H7 (cell line): ENCODE data around the gene ACSF3. TPM values are rescaled to one million over a fixed set of nuclear protein-coding genes. Genes with fewer than 3 reads are reported as not detected.
"Not testable (repeated sequence)": the region's sequence is repeated elsewhere in the genome, so short reads cannot be mapped to it uniquely, and the experiment has no call there.

Source experiments
- DNase-seq: peaks from one replicate; pipeline ENCODE4 v3.0.0; 2012
- H3K27me3 ChIP-seq: 2 replicates; pipeline ENCODE4 v1.6.0; 2011; ENCODE audit warnings: mild to moderate bottlenecking, low read length; ENCODE audit not compliant: control insufficient read depth, insufficient read depth
- H3K36me3 ChIP-seq: replicated peaks from 2 replicates; pipeline ENCODE4 v1.5.1; 2011; ENCODE audit warnings: low read length; ENCODE audit not compliant: control insufficient read depth, insufficient read depth
- H3K4me3 ChIP-seq: 2 replicates; pipeline ENCODE4 v1.5.1; 2011; ENCODE audit warnings: low read depth, mild to moderate bottlenecking, control low read depth, low read length, moderate library complexity; ENCODE audit not compliant: insufficient read depth
- total RNA-seq: library from RNA; depleted of rRNA; stranded (reverse); fragments of >200 nt; shearing (Covaris generic); gene quantifications from 2 replicates; pipeline ENCODE4 v1.2.3, GENCODE V29; 2014

The ACSF3 gene
- total RNA-seq, 1 experiment from 2014 or later, result 20.2 TPM

DNA sequence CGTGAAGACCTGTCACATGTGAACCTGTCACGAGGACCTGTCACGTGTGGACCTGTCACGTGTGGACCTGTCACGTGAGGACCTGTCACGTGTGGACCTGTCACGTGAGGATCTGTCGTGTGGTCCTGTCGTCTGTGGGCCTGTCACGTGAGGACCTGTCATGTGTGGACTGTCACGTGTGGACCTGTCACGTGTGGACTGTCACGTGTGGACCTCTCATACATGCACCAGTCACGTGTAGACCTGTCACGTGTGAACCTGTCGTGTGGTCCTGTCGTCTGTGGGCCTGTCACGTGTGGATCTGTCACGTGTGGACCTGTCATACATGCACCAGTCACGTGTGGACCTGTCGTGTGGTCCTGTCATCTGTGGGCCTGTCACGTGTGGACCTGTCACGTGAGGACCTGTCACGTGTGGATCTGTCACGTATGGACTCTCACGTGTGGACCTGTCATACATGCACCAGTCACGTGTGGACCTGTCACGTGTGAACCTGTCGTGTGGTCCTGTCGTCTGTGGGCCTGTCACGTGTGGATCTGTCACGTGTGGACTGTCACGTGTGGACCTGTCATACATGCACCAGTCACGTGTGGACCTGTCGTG lies 19.5 kb upstream of the ACSF3 start:
- not testable (repeated sequence) for H3K4me3 ChIP-seq, H3K36me3 ChIP-seq, DNase-seq, H3K27me3 ChIP-seq

DNA sequence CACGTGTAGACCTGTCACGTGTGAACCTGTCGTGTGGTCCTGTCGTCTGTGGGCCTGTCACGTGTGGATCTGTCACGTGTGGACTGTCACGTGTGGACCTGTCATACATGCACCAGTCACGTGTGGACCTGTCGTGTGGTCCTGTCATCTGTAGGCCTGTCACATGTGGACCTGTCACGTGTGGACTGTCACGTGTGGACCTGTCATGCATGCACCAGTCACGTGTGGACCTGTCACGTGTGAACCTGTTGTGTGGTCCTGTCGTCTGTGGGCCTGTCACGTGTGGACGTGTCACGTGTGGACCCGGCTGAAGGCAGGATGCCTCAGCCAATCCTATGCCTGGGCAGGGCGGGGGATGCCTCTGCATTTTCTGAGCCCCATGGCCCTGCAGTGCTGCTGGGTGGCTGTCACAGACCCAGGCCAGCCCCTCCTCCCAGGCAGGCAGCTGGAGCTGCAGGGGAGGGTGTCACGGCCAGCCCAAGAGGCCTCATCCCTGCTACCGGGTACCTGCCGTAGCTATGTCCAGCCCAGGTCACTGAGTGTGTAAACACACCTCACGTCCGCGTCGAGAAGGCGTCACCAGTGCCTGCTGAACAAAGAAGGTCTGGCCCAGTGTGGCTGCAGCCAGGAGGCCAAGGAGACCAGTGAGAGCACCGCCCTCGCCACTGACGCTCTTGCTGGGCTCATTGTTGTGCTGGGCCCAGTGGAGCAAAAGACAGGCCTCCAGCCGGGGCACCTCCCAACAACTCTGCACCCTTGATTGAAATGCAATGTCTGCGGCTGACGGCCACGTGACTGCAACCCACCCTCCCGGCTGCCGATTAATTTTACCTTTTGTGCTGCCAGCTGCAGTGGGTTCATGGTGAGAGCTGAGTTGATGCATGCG lies 18.6 kb upstream of the ACSF3 start:
- Histone ChIP-seq H3K36me3 (no peaks in the 10 kb centered on the region), H3K27me3 (no peaks in the 10 kb centered on the region), H3K4me3 (no peak overlapping the region)
- no peak for DNase-seq

DNA sequence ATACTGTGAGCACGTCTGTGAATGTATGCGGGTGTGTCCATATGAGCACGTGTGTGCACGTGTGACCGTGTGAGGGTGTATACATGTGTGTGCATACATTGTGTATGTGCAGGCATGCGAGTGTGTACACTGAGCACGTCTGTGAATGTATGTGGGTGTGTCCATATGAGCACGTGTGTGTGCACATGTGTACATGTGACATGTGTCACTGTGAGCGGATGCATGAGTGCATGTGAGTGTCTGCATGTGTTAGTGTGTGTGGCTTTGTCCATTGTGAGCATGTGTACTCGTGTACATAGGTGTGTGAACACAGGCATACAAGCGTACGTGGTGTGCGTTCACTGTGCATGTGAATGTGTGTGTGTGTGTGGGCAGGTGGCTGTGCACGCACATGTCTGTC lies 17.5 kb upstream of the ACSF3 start:
- DNase-seq, result no peak
- Histone ChIP-seq H3K36me3 (no peaks in the 10 kb centered on the region), H3K4me3 (no peak overlapping the region), H3K27me3 (no peaks in the 10 kb centered on the region)

DNA sequence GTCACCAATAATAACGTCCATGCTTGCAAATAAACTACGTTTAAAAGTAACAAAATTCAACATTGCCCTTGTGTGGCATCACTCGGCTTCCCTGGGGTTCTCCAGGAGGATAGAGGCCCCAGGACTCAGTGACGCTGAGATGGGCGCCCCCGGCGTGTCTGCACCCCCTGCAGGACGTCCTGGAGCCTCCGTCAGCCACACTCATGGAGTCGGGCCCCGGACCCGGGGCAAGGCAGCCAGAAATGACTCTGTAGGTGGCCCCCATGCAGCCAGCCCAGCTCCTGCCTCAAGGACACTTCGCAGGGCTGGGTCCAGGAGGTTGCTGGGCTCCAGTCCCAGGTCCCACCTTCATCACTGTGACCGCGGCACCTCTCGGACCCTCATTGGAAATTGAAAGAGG lies 16.6 kb upstream of the ACSF3 start:
- DNase-seq, result no peak
- H3K27me3 ChIP-seq, result no peaks in the 10 kb centered on the region
- H3K36me3 ChIP-seq, result no peaks in the 10 kb centered on the region
- no peak overlapping the region for H3K4me3 ChIP-seq

DNA sequence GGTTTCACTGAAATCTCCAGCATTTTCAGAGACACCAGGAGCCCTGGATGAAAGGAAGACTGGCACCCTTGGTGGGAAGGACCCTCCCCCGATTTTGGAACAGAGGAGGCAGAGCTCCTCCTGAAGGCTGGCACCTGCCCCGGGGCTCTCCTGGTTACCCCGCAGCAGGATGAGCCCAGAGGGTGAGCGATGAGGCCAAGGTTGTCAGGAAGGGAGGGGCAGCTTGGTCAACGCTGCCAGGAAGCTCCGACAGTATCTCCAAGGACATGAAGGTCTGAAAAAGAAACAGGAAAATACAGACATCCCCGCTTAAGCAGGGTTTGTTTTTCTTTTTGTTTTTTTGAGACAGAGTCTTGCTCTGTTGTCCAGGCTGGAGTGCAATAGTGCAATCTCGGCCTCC lies 15.5 kb upstream of the ACSF3 start:
- Histone ChIP-seq H3K36me3 (no peaks in the 10 kb centered on the region), H3K4me3 (no peak overlapping the region), H3K27me3 (no peaks in the 10 kb centered on the region)
- no peak for DNase-seq

DNA sequence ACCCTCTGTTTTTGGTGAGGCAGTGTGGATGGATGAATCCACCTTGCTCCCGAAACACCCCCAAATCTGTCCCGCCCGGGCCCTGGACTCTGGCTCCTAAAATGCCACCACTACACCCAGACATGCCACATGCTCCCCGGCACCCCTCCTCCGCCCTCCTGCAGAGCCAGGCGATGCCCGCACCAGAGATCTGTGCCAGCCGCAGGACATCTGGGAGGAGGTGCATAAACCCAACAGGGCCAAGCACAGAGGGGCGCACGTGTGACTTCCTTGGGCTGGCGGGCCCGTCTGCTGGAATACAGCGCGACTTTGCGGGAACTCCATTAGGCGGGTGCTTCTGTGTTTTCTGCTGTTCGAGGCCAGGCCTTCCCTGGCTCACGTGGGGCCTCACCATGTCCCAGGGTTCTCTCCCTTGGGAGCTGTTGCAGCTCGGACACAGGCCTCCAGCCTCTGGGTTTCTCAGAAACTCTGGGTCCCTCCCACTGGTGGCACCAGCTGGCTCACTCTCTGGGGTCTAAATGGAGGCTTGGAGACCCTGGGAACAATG lies 14.1 kb upstream of the ACSF3 start:
- H3K4me3 ChIP-seq, result no peak overlapping the region
- no peak for DNase-seq
- H3K27me3 ChIP-seq, result no peaks in the 10 kb centered on the region

DNA sequence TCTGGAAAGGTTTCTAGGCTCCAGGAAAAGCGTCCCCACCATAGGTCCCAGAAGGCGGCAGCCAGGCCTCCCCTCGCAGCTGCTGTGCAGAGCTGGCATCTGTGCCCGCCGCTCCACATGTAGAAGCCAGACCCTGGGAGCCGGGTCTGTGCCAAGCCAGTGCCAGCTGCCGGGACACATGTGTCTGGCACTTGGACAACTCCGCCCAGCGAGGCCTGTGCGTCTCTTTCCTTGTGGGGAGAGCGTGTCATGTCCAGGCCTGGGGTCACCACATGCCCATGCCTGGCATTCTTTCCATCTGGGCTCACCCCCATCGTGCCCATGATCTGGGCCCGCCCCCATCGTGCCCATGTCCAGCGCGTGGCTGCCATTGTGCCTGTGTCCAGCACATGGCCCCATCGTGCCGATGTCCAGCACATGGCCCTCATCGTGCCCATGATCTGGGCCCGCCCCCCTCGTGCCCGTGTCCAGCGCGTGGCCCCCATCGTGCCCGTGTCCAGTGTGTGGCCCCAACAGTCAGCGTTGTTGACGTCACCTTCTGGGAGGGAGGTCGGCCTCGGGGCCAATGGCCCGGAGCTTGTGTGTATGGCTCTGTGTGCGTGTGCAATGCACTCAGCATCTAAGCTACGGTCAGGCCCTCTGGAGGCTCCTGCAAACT lies 13.3 kb upstream of the ACSF3 start:
- H3K27me3 ChIP-seq, result no peaks in the 10 kb centered on the region
- no peak overlapping the region for H3K4me3 ChIP-seq
- no peak for DNase-seq
- H3K36me3 ChIP-seq, result no peaks in the 10 kb centered on the region

More for the DNA sequence above, 14.1 kb upstream of the ACSF3 start:
- H3K36me3 ChIP-seq, result no peaks in the 10 kb centered on the region

DNA sequence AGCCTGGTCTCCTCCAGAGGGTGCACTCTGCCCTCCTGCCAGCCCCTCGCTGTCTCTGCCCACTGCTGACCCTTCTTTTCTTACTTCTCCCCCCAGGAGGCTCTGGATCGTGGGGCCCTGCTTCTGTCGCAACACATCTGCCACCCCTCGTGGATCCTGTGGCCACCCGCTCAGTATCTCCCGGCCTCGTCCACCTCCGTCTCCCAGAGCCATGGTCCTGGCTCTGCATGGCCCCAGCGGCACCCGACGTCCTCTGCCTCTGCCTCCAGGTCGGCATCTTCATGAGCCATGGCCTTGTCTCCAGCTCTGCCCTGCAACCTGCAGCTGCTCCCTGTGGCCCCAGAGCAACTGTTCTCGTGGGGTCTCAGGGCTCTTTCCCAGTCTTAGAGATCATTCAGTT lies 12.1 kb upstream of the ACSF3 start:
- Histone ChIP-seq H3K4me3 (no peak overlapping the region), H3K36me3 (no peaks in the 10 kb centered on the region), H3K27me3 (no peaks in the 10 kb centered on the region)
- DNase-seq, result no peak

DNA sequence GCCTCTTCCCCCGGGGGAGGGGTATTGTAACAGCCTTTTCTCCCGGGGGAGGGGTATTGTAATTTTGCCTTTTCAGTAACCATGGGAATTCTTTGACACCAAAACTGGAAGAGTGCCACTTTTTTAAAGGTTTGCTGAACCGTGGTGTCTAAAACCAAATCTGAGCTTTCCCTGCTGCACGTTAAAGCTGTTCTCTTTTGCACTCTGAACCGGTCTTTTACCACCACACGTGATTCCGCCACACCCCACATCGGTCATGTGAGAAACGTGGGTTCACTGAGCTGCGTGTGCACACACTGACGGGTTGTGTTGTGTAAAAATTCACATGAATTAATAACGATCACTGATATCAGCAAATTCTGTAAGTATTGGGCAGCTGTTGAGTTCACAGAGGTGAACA lies 9.2 kb upstream of the ACSF3 start:
- Histone ChIP-seq H3K36me3 (no peaks in the 10 kb centered on the region), H3K4me3 (no peak overlapping the region), H3K27me3 (no peaks in the 10 kb centered on the region)
- no peak for DNase-seq

DNA sequence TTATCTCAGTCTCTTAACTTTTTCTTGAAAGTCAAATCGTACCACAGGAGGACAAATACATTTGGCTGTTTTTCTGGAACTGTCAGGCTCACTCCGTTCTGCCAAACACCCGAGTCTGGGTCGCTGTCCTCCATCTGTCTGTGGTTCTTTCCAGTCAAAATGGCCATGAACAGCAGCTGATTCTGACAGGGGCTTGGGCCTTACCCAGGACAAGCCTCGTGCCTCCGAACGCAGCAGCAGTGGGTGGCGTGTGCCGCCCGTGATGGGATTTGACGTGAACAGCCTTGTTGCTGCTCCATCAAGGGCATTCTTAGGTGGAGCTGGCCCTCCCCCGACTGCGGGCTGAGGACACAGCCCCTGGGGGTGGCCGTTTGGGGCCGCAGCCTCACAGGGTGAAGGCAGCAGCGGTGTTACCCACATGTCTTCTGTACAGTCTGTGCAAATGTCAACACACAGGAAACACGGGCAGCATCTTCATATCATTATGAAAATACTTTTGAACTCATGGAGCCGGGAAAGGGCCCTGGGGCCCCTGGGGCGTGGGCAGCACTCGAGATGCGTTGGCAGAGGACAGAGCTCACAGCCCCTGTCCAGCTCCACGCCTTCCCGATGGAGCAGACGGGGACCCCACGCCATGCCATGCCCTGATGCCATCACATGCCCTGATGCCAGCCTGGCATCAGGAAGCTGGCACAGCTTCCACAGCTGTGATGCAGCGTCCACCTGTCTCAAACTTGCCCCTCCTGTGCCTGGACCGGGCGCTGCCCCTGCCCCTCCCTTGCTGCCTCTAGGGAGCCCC lies 8.6 kb upstream of the ACSF3 start:
- Histone ChIP-seq H3K4me3 (no peak overlapping the region), H3K27me3 (no peaks in the 10 kb centered on the region), H3K36me3 (no peaks in the 10 kb centered on the region)
- no peak for DNase-seq

DNA sequence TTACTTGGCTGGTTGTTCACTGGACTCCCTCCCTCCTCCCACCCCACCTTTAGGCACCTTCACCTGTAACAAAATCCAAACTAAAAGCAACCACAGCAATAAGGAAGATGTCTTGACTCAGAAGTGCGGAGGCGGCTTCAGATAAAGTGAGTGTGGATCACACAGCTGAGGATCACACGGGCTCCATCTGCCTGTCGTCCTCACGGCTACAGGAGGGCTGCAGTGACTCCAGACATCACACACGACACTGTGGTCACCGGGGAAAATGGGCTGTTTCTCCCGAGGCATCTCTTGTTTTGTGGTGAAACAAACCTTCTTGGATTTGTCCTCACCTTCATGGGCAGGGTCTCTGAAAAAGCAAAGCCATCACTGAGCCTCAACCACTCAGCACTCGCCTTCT lies 7.9 kb upstream of the ACSF3 start:
- Histone ChIP-seq H3K4me3 (no peak overlapping the region), H3K36me3 (no peaks in the 10 kb centered on the region), H3K27me3 (no peaks in the 10 kb centered on the region)
- DNase-seq, result no peak

DNA sequence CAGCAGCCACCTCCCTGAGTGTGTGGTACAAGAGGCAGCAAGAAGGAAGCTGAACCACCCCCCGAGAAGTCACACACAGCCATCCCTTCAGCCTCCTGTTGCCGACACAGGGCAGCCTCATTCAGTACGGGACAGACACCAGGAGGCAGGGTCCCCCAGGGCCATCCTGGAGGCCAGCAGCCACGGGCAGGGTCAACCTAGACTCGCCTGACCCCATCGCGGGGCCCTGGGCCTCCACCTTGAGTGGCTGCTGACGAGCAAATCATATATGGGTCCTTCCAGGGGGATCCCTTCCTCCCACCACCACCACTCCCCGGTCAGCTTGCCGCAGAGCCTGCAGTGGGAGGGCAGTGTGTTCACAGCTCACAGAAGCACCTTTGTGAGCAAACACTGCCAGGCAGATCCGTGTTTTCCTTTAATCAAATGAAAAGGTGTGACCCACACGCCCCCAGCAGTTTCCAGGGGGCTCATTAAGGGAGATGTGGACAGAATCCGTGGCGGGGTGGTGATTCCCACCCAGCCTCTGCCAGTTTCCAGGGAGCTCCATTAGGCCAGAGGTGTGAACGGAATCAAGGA lies 5.6 kb upstream of the ACSF3 start:
- no peak for DNase-seq
- Histone ChIP-seq H3K36me3 (no peaks in the 10 kb centered on the region), H3K27me3 (peaks cover under 1% of the 10 kb centered on the region; the same call in 1 of the 2 replicates), H3K4me3 (no peak overlapping the region)

DNA sequence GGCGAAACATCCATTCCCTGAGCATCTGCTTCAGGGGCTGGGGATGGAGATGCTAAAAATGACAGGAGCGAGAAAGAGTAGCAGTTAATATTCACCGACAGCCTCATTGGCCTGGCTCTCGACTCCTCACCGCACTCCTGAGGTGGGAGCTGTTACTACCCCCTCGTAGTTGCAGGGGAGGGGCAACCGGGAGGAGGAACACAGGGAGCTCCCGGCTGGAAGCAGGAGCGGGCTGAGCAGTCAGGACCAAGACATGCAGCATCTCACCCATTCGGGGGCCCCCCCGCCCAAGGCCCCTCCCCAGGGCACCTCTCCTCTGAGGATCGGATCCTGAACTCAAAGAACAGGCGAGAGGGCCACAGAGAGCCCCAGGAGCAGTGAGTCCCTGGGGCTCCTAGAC lies 4.5 kb upstream of the ACSF3 start:
- Histone ChIP-seq H3K27me3 (peaks cover 3% of the 10 kb centered on the region; the same call in 1 of the 2 replicates), H3K4me3 (no peak overlapping the region), H3K36me3 (no peaks in the 10 kb centered on the region)
- DNase-seq, result peak; percentile 91

DNA sequence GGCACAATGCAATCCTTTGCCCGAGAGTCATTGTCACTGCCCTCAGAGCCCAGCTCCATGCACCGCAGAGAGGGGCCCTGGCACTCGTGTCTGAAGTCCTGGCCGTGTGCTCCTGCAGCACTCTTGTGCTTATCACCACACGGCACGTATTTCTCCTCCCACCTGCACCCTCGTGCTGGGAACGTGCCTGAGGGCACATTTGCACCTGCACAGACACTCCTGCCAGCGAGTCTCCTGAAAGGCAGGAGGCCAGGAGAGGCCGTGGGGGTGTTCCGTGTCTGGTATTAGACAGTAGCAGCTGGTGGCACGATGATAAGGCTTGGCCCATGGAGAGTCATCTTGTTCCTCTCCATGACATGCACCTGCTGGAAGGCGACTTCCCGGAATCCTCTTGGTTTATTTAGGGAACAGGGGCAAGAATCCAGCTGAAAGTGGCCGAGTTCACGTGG lies 3.4 kb upstream of the ACSF3 start:
- peaks cover 3% of the 10 kb centered on the region; the same call in 1 of the 2 replicates for H3K27me3 ChIP-seq

More for the DNA sequence above, 3.4 kb upstream of the ACSF3 start:
- no peak for DNase-seq
- Histone ChIP-seq H3K36me3 (no peaks in the 10 kb centered on the region), H3K4me3 (no peak overlapping the region)
